Memory B cell (primary cell): ENCODE measurements around the gene CNIH2.

Experiments used
- ATAC-seq: fragments of 150-1000 bp; cut with Tn5 transposase; 2 replicates; pipeline ENCODE4 v1.10.0; 2021; ENCODE audit warnings: low read depth, mild to moderate bottlenecking, moderate library complexity
- DNase-seq, 2 donors: peaks; one replicate each; pipeline ENCODE4 v3.0.0; 2022; ENCODE audit warnings: low spot score in 2 of 2
- H3K27ac Mint-ChIP-seq: one replicate; pipeline ENCODE4 v1.8.0; 2022; ENCODE audit warnings: mild to moderate bottlenecking, moderate library complexity, mixed read lengths
- H3K27me3 Mint-ChIP-seq: one replicate; pipeline ENCODE4 v1.8.0; 2022; ENCODE audit warnings: mixed read lengths
- H3K36me3 Mint-ChIP-seq: one replicate; pipeline ENCODE4 v1.8.0; 2022; ENCODE audit warnings: mild to moderate bottlenecking, mixed read lengths
- H3K4me1 Mint-ChIP-seq: one replicate; pipeline ENCODE4 v1.8.0; 2022; ENCODE audit warnings: mixed read lengths
- H3K4me3 Mint-ChIP-seq: one replicate; pipeline ENCODE4 v1.8.0; 2022; ENCODE audit warnings: mild to moderate bottlenecking, moderate library complexity, mixed read lengths
- H3K9me3 Mint-ChIP-seq: one replicate; pipeline ENCODE4 v1.8.0; 2022; ENCODE audit warnings: mixed read lengths

The CNIH2 gene

GRCh38 chr11:66325263-66325671 lies 47.3 kb downstream of the CNIH2 start:
- Mint-ChIP-seq H3K4me1 (peaks cover 20% of the 10 kb centered on the region), H3K27ac (no peak overlapping the region), H3K9me3 (no peaks in the 10 kb centered on the region), H3K36me3 (no peaks in the 10 kb centered on the region), H3K4me3 (no peak overlapping the region), H3K27me3 (peaks cover 4% of the 10 kb centered on the region)
- ATAC-seq (no peak), DNase-seq (no peak)

- ATAC-seq: no peak
- Mint-ChIP-seq H3K4me3 (no peak overlapping the region), H3K27ac (no peak overlapping the region)
Measured at GRCh38 chr11:66326261-66327111, 48.5 kb downstream of the CNIH2 start.

GRCh38 chr11:66327171-66328030 lies 49.4 kb downstream of the CNIH2 start:
- peaks cover 4% of the 10 kb centered on the region for H3K27me3 Mint-ChIP-seq
- no peak for ATAC-seq

More at GRCh38 chr11:66326261-66327111, 48.5 kb downstream of the CNIH2 start:
- Mint-ChIP-seq H3K36me3 (no peaks in the 10 kb centered on the region), H3K9me3 (no peaks in the 10 kb centered on the region), H3K27me3 (peaks cover 4% of the 10 kb centered on the region), H3K4me1 (peaks cover 20% of the 10 kb centered on the region)
- no peak for DNase-seq

GRCh38 chr11:66328031-66328301 lies 50.0 kb downstream of the CNIH2 start:
- Mint-ChIP-seq H3K27me3 (peaks cover 4% of the 10 kb centered on the region), H3K9me3 (no peaks in the 10 kb centered on the region), H3K4me3 (no peak overlapping the region), H3K4me1 (peaks cover 20% of the 10 kb centered on the region), H3K27ac (no peak overlapping the region), H3K36me3 (no peaks in the 10 kb centered on the region)
- ATAC-seq (no peak), DNase-seq (no peak)

More at GRCh38 chr11:66327171-66328030, 49.4 kb downstream of the CNIH2 start:
- no peaks in the 10 kb centered on the region for H3K9me3 Mint-ChIP-seq
- no peak overlapping the region for H3K27ac Mint-ChIP-seq
- no peaks in the 10 kb centered on the region for H3K36me3 Mint-ChIP-seq
- no peak for DNase-seq
- H3K4me3 Mint-ChIP-seq: no peak overlapping the region
- H3K4me1 Mint-ChIP-seq: peaks cover 20% of the 10 kb centered on the region

- Mint-ChIP-seq H3K4me3 (peak overlapping the region; percentile 53), H3K4me1 (peaks cover 17% of the 10 kb centered on the region), H3K27ac (no peak overlapping the region), H3K9me3 (no peaks in the 10 kb centered on the region), H3K36me3 (no peaks in the 10 kb centered on the region), H3K27me3 (peaks cover 4% of the 10 kb centered on the region)
- DNase-seq (peak; percentile 81 to 83), ATAC-seq (peak; percentile 99)
Measured at GRCh38 chr11:66328302-66329144, 50.5 kb downstream of the CNIH2 start.

- DNase-seq: no peak
- H3K4me3 Mint-ChIP-seq: no peak overlapping the region
Measured at GRCh38 chr11:66329165-66329673, 51.2 kb downstream of the CNIH2 start.

GRCh38 chr11:66330931-66331330 lies 53.0 kb downstream of the CNIH2 start:
- Mint-ChIP-seq H3K9me3 (no peaks in the 10 kb centered on the region), H3K4me1 (peaks cover 18% of the 10 kb centered on the region), H3K4me3 (no peak overlapping the region), H3K36me3 (peaks cover 1% of the 10 kb centered on the region), H3K27me3 (peaks cover 8% of the 10 kb centered on the region), H3K27ac (no peak overlapping the region)
- ATAC-seq (no peak), DNase-seq (no peak)

More at GRCh38 chr11:66329165-66329673, 51.2 kb downstream of the CNIH2 start:
- ATAC-seq: no peak
- Mint-ChIP-seq H3K36me3 (peaks cover 1% of the 10 kb centered on the region), H3K9me3 (no peaks in the 10 kb centered on the region), H3K4me1 (peaks cover 14% of the 10 kb centered on the region), H3K27me3 (peaks cover 5% of the 10 kb centered on the region), H3K27ac (no peak overlapping the region)

GRCh38 chr11:66331542-66332370 lies 53.8 kb downstream of the CNIH2 start:
- H3K36me3 Mint-ChIP-seq: peaks cover 1% of the 10 kb centered on the region
- no peaks in the 10 kb centered on the region for H3K9me3 Mint-ChIP-seq
- no peak for ATAC-seq
- no peak overlapping the region for H3K4me3 Mint-ChIP-seq
- DNase-seq: no peak
- peaks cover 8% of the 10 kb centered on the region for H3K27me3 Mint-ChIP-seq
- H3K4me1 Mint-ChIP-seq: peaks cover 24% of the 10 kb centered on the region
- no peak overlapping the region for H3K27ac Mint-ChIP-seq

GRCh38 chr11:66332371-66333219 lies 54.6 kb downstream of the CNIH2 start:
- Mint-ChIP-seq H3K27ac (no peak overlapping the region), H3K9me3 (no peaks in the 10 kb centered on the region), H3K27me3 (peaks cover 6% of the 10 kb centered on the region), H3K36me3 (peaks cover 4% of the 10 kb centered on the region), H3K4me1 (peaks cover 27% of the 10 kb centered on the region), H3K4me3 (no peak overlapping the region)
- no peak for DNase-seq
- no peak for ATAC-seq

- Mint-ChIP-seq H3K27me3 (peaks cover 6% of the 10 kb centered on the region), H3K4me3 (no peak overlapping the region), H3K36me3 (peaks cover 4% of the 10 kb centered on the region), H3K27ac (no peak overlapping the region), H3K9me3 (no peaks in the 10 kb centered on the region), H3K4me1 (peaks cover 24% of the 10 kb centered on the region)
- no peak for DNase-seq
- ATAC-seq: no peak
Measured at GRCh38 chr11:66333220-66333877, 55.4 kb downstream of the CNIH2 start.
